Measurements from ENCODE around the gene ANKRD11.

Gene ANKRD11

DNA sequence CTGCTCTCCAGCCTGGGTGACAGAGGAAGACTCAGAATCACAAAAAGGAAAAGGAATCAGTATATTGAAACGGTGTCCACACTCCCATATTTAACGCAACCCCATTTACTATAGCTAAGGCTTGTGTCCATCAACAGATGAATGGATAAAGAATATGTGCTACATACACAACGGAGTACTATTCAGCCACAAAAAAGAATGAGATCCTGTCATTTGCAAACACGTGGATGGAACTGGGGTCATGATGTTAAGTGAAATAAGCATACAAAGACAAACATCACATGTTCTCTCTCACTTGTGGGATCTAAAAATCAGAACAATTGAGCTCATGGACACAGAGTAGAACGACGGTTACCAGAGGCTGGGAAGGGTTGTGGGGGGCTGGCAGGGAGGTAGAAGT lies 217.7 kb downstream of the ANKRD11 start:
- Histone ChIP-seq H3K9me2 (replicated peaks; ENCODE audit: control insufficient read depth, low read length) (no peaks in the 10 kb centered on the region), H3K4me3 (ENCODE audit: low read length) (no peak overlapping the region), H3F3A (ENCODE audit: control insufficient read depth, insufficient read depth) (no peaks in the 10 kb centered on the region), H4K20me1 (ENCODE audit: control insufficient read depth, insufficient read depth, low read depth, low read length) (no peaks in the 10 kb centered on the region), H3K36me3 (ENCODE audit: control insufficient read depth, low read length) (peaks cover 79% of the 10 kb centered on the region), H3K9me3 (ENCODE audit: control insufficient read depth, insufficient read depth, low read length) (no peaks in the 10 kb centered on the region), H3K4me1 (ENCODE audit: control insufficient read depth, low read length) (no peaks in the 10 kb centered on the region), H3K27ac (ENCODE audit: low read depth, low read length) (no peak overlapping the region), H3K4me2 (ENCODE audit: low read length) (no peak overlapping the region), H3K79me2 (ENCODE audit: control insufficient read depth, low read length) (no peaks in the 10 kb centered on the region), H3K27me3 (ENCODE audit: control insufficient read depth, low read length) (no peaks in the 10 kb centered on the region)
- TF ChIP-seq EZH2phosphoT487 (IDR thresholded peaks at IDR 0.05; ENCODE audit: borderline replicate concordance, low read length), result no peak
- TF ChIP-seq, protein P1, sequence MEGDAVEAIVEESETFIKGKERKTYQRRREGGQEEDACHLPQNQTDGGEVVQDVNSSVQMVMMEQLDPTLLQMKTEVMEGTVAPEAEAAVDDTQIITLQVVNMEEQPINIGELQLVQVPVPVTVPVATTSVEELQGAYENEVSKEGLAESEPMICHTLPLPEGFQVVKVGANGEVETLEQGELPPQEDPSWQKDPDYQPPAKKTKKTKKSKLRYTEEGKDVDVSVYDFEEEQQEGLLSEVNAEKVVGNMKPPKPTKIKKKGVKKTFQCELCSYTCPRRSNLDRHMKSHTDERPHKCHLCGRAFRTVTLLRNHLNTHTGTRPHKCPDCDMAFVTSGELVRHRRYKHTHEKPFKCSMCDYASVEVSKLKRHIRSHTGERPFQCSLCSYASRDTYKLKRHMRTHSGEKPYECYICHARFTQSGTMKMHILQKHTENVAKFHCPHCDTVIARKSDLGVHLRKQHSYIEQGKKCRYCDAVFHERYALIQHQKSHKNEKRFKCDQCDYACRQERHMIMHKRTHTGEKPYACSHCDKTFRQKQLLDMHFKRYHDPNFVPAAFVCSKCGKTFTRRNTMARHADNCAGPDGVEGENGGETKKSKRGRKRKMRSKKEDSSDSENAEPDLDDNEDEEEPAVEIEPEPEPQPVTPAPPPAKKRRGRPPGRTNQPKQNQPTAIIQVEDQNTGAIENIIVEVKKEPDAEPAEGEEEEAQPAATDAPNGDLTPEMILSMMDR (IDR thresholded peaks at IDR 0.05; ENCODE audit: low read depth, low read length, poor library complexity, severe bottlenecking), result no peak

DNA sequence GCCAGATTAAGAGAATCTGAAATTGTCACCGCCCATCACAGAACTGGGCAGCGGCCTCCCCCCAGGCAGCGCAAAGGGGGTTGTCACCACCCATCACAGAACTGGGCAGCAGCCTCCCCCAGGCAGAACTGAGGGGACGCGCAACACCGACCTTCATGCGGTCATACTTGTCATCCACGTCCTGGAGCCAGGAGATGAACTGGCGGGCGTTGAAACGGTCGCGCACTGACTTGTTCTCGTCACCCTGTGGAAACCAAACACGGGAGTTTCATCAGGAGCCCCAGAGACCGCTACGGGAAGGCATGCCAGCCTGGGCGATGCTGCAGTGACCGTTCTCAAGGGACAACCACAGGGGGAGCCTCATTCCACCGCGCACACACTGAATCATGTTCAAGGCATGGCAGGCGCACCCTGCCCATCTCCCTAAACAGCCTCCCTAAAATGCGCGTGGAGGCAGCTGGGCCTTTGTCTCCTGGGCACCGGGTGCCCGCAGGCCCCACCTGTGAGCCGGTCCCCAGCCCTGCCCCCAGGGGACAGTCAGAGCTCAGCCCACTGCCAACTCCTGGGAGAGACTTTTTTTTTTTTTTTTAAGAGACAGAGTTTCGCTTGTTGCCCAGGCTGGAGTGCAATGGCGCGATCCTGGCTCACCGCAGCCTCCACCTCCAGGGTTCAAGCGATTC lies 219.6 kb downstream of the ANKRD11 start:
- H3K9me2 ChIP-seq (replicated peaks; ENCODE audit: control insufficient read depth, low read length), result no peaks in the 10 kb centered on the region
- peaks cover 74% of the 10 kb centered on the region for H3K36me3 ChIP-seq (ENCODE audit: control insufficient read depth, low read length)
- no peaks in the 10 kb centered on the region for H3K27me3 ChIP-seq (ENCODE audit: control insufficient read depth, low read length)
- H3K4me1 ChIP-seq (ENCODE audit: control insufficient read depth, low read length), result no peaks in the 10 kb centered on the region
- TF ChIP-seq, protein P1 (IDR thresholded peaks at IDR 0.05; ENCODE audit: low read depth, low read length, poor library complexity, severe bottlenecking), result no peak
- TF ChIP-seq EZH2phosphoT487 (IDR thresholded peaks at IDR 0.05; ENCODE audit: borderline replicate concordance, low read length), result no peak
- no peak overlapping the region for H3K4me3 ChIP-seq (ENCODE audit: low read length)
- H3K4me2 ChIP-seq (ENCODE audit: low read length), result no peak overlapping the region
- no peaks in the 10 kb centered on the region for H3K9me3 ChIP-seq (ENCODE audit: control insufficient read depth, insufficient read depth, low read length)
- no peaks in the 10 kb centered on the region for H3F3A ChIP-seq (ENCODE audit: control insufficient read depth, insufficient read depth)
- no peak overlapping the region for H3K27ac ChIP-seq (ENCODE audit: low read depth, low read length)
- no peaks in the 10 kb centered on the region for H4K20me1 ChIP-seq (ENCODE audit: control insufficient read depth, insufficient read depth, low read depth, low read length)
- H3K79me2 ChIP-seq (ENCODE audit: control insufficient read depth, low read length), result no peaks in the 10 kb centered on the region

DNA sequence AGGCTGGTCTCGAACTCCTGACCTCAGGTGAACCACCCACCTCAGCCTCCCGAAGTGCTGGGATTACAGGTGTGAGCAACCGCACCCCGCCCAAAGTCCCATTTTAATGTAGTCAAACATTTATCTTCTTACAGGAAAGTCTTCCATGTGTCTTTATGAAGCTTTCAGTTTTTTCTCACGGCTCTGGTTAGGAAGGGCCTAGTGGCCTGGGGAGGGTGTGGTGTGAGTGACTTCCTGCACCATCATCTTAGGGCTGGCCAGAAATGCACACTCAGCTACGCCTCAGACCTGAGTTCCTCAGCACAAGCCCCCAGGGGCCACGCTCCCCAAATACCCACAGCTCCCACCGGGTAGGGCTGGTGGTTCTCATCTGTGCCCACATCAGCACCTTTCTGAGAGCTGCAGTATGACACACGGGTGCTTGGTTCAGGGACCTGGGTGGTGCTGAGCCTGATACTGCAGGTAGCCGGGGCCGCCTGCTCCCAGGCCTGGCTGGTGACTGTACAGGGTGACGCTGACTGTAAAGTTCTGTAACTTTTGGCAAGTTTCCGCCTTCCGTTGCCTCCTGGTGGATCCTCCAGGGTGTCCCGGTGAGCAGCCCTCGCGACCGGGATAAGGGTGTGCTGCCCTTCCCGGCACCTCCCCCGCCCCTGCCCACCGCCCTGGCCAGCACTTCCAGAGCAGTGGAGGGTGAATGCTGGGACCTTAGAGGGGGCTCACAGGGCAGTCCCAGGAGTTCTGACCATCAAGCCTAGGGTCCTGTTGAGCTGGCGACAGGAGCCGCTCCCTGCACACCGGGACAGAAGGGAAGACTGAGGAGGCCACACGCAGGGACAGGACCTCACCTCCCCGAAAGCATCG lies 220.3 kb downstream of the ANKRD11 start:
- Histone ChIP-seq H3K4me3 (ENCODE audit: low read length) (no peak overlapping the region), H3K9me2 (replicated peaks; ENCODE audit: control insufficient read depth, low read length) (no peaks in the 10 kb centered on the region), H3K79me2 (ENCODE audit: control insufficient read depth, low read length) (no peaks in the 10 kb centered on the region), H4K20me1 (ENCODE audit: control insufficient read depth, insufficient read depth, low read depth, low read length) (no peaks in the 10 kb centered on the region), H3K36me3 (ENCODE audit: control insufficient read depth, low read length) (peaks cover 66% of the 10 kb centered on the region), H3K9me3 (ENCODE audit: control insufficient read depth, insufficient read depth, low read length) (no peaks in the 10 kb centered on the region), H3F3A (ENCODE audit: control insufficient read depth, insufficient read depth) (no peaks in the 10 kb centered on the region), H3K27ac (ENCODE audit: low read depth, low read length) (no peak overlapping the region), H3K4me2 (ENCODE audit: low read length) (no peak overlapping the region), H3K4me1 (ENCODE audit: control insufficient read depth, low read length) (no peaks in the 10 kb centered on the region), H3K27me3 (ENCODE audit: control insufficient read depth, low read length) (no peaks in the 10 kb centered on the region)
- TF ChIP-seq, protein P1 (IDR thresholded peaks at IDR 0.05; ENCODE audit: low read depth, low read length, poor library complexity, severe bottlenecking), result no peak
- no peak for TF ChIP-seq EZH2phosphoT487 (IDR thresholded peaks at IDR 0.05; ENCODE audit: borderline replicate concordance, low read length)

Measured in DOHH2 (cell line).